H1 (cell line): ENCODE measurements around the gene TMBIM1. TPM values are rescaled to one million over a fixed set of nuclear protein-coding genes. Genes with fewer than 3 reads are reported as not detected.

ENCODE experiments used
- CTCF ChIA-PET: fragments of 300-600 bp; sonication (Branson Sonifier 250); formaldehyde crosslinking; loops from one replicate; lab custom pipeline; 2021; ENCODE audit not compliant: partially characterized antibody; lab: Charles Lee
- POLR2A ChIA-PET: fragments of 300-600 bp; sonication (Branson Sonifier 250); formaldehyde crosslinking; loops from one replicate; lab custom pipeline; 2021; ENCODE audit warnings: inconsistent platforms; ENCODE audit not compliant: partially characterized antibody; lab: Charles Lee
- DNase-seq, 2 experiments: peaks; one replicate each; pipeline versions ENCODE4 v3.0.0 to v3.0.0-alpha.2; 2010 to 2022; ENCODE audit warnings: low spot score in 2 of 2, low read depth in 1 of 2, mixed read lengths in 1 of 2
- FAIRE-seq: peaks from 2 replicates; lab custom pipeline; 2011; peaks lifted over from hg19 to GRCh38; lab: Jason Lieb, UNC
- H2AFZ ChIP-seq: 2 replicates; pipeline ENCODE4 v1.8.1; 2012; ENCODE audit warnings: low read length, inconsistent platforms
- H2AK5ac ChIP-seq: 2 replicates; pipeline ENCODE4 v1.6.1; 2013; ENCODE audit warnings: low read depth, low read length
- H2BK120ac ChIP-seq: replicated peaks from 2 replicates; pipeline ENCODE3; 2013; ENCODE audit warnings: low read depth, low read length, inconsistent platforms
- H2BK12ac ChIP-seq: 2 replicates; pipeline ENCODE4 v1.6.1; 2013; ENCODE audit warnings: low read depth, low read length
- H2BK15ac ChIP-seq: 2 replicates; pipeline ENCODE4 v1.6.1; 2013; ENCODE audit warnings: low read length
- H2BK20ac ChIP-seq: 2 replicates; pipeline ENCODE4 v1.6.1; 2013; ENCODE audit warnings: low read length
- H2BK5ac ChIP-seq: 2 replicates; pipeline ENCODE4 v1.6.1; 2013; ENCODE audit warnings: low read depth, low read length
- H3K14ac ChIP-seq: 2 replicates; pipeline ENCODE4 v1.6.1; 2013; ENCODE audit warnings: inconsistent platforms; ENCODE audit not compliant: insufficient read length
- H3K18ac ChIP-seq: 2 replicates; pipeline ENCODE4 v1.6.1; 2013; ENCODE audit warnings: low read length; ENCODE audit errors: extremely low read depth
- H3K23ac ChIP-seq: 2 replicates; pipeline ENCODE4 v1.6.1; 2013; ENCODE audit warnings: inconsistent platforms; ENCODE audit not compliant: insufficient read length
- H3K23me2 ChIP-seq: 2 replicates; pipeline ENCODE4 v1.6.1; 2013; ENCODE audit warnings: low read depth, low read length
- H3K27ac ChIP-seq: 2 replicates; pipeline ENCODE4 v1.6.1; 2011; ENCODE audit warnings: low read depth, low read length, inconsistent platforms
- H3K27me3 ChIP-seq, 4 experiments: replicated peaks in 1 of 4; 1 replicate in 1 of 4; 2 replicates in 3 of 4; pipeline versions ENCODE4 v1.6.1 to v1.8.1; 2011 to 2013; ENCODE audit warnings: low read length in 3 of 4, mild to moderate bottlenecking in 3 of 4, inconsistent platforms in 2 of 4, mixed read lengths in 2 of 4, moderate library complexity in 1 of 4; ENCODE audit not compliant: control insufficient read depth in 3 of 4, insufficient read depth in 3 of 4; ENCODE audit errors: extremely low read depth in 1 of 4
- H3K36me3 ChIP-seq, 4 experiments: 2 replicates each; pipeline versions ENCODE4 v1.6.1 to v1.8.1; 2011 to 2013; ENCODE audit warnings: mild to moderate bottlenecking in 4 of 4, low read length in 3 of 4, moderate library complexity in 2 of 4, control low read depth in 1 of 4, inconsistent platforms in 1 of 4; ENCODE audit not compliant: insufficient read depth in 4 of 4, control insufficient read depth in 2 of 4
- H3K4ac ChIP-seq: replicated peaks from 2 replicates; pipeline ENCODE3; 2013; ENCODE audit warnings: low read length, low read depth, mixed read lengths, inconsistent platforms; ENCODE audit not compliant: insufficient read length
- H3K4me1 ChIP-seq, 4 experiments: replicated peaks in 1 of 4; 1 replicate in 1 of 4; 2 replicates in 3 of 4; pipeline versions ENCODE4 v1.6.1 to v1.8.1; 2011 to 2013; ENCODE audit warnings: low read length in 3 of 4, inconsistent platforms in 2 of 4, mixed read lengths in 1 of 4; ENCODE audit not compliant: insufficient read depth in 4 of 4, control insufficient read depth in 3 of 4
- H3K4me2 ChIP-seq, 2 experiments: 2 replicates each; pipeline versions ENCODE4 v1.6.1 to v1.8.1; 2011 to 2013; ENCODE audit warnings: low read depth in 2 of 2, low read length in 2 of 2, control low read depth in 1 of 2, inconsistent platforms in 1 of 2, mild to moderate bottlenecking in 1 of 2; ENCODE audit not compliant: insufficient read depth in 1 of 2
- H3K4me3 ChIP-seq, 4 experiments: fragments of 200-600, 300-600 bp in 1 of 4; sonication (generic), shearing (Covaris generic), sonication (Bioruptor Twin) in 1 of 4; 2 replicates each; pipeline versions ENCODE4 v1.5.1 to v1.8.1; 2011 to 2016; ENCODE audit warnings: low read length in 4 of 4, low read depth in 3 of 4, control low read depth in 2 of 4, inconsistent platforms in 2 of 4, mild to moderate bottlenecking in 2 of 4, mixed read lengths in 1 of 4, moderate library complexity in 1 of 4; ENCODE audit not compliant: insufficient read depth in 2 of 4; ENCODE audit errors: extremely low read depth in 1 of 4
- H3K56ac ChIP-seq: replicated peaks from 2 replicates; pipeline ENCODE3; 2013; ENCODE audit warnings: low read depth, mild to moderate bottlenecking, mixed read lengths, low read length, inconsistent platforms; ENCODE audit not compliant: insufficient read length
- H3K79me1 ChIP-seq: 2 replicates; pipeline ENCODE4 v1.6.1; 2013; ENCODE audit warnings: low read depth, low read length, control low read depth
- H3K79me2 ChIP-seq, 2 experiments: 2 replicates each; pipeline versions ENCODE4 v1.6.1 to v1.8.1; 2012 to 2013; ENCODE audit warnings: low read length in 2 of 2, mild to moderate bottlenecking in 2 of 2, inconsistent platforms in 1 of 2; ENCODE audit not compliant: insufficient read depth in 2 of 2, control insufficient read depth in 1 of 2
- H3K9ac ChIP-seq, 4 experiments: replicated peaks in 1 of 4; 1 replicate in 1 of 4; 2 replicates in 3 of 4; pipeline versions ENCODE4 v1.6.1 to v1.8.1; 2011 to 2013; ENCODE audit warnings: low read depth in 3 of 4, low read length in 3 of 4, control low read depth in 2 of 4, mild to moderate bottlenecking in 2 of 4, moderate library complexity in 2 of 4, inconsistent platforms in 1 of 4; ENCODE audit errors: extremely low read depth in 1 of 4
- H3K9me3 ChIP-seq, 2 experiments: 2 replicates each; pipeline versions ENCODE4 v1.6.1 to v1.8.1; 2012 to 2013; ENCODE audit warnings: mild to moderate bottlenecking in 2 of 2, moderate library complexity in 2 of 2, control low read depth in 1 of 2, inconsistent platforms in 1 of 2, low read depth in 1 of 2, low read length in 1 of 2, mixed read lengths in 1 of 2; ENCODE audit not compliant: insufficient read depth in 2 of 2
- H4K20me1 ChIP-seq, 2 experiments: replicated peaks in 1 of 2; 2 replicates each; pipeline versions ENCODE3 to v1.8.1; 2011 to 2013; ENCODE audit warnings: inconsistent platforms in 2 of 2, low read length in 2 of 2, mild to moderate bottlenecking in 1 of 2; ENCODE audit not compliant: insufficient read depth in 2 of 2, control insufficient read depth in 1 of 2
- H4K5ac ChIP-seq: 2 replicates; pipeline ENCODE4 v1.6.1; 2013; ENCODE audit warnings: low read length, low read depth, mixed read lengths, inconsistent platforms; ENCODE audit not compliant: insufficient read length
- H4K8ac ChIP-seq: 2 replicates; pipeline ENCODE4 v1.8.0; 2013; ENCODE audit warnings: mild to moderate bottlenecking, moderate library complexity, low read length, inconsistent platforms; ENCODE audit not compliant: insufficient read depth; ENCODE audit errors: extremely low read depth
- H4K91ac ChIP-seq: replicated peaks from 2 replicates; pipeline ENCODE3; 2013; ENCODE audit warnings: low read length, mixed read lengths, inconsistent platforms; ENCODE audit not compliant: insufficient read length
- EGR1 ChIP-seq: IDR thresholded peaks from 2 replicates; pipeline ENCODE4 v1.6.1; 2011; ENCODE audit warnings: low read depth, low read length, borderline replicate concordance
- WGBS, 2 experiments: shearing (Covaris generic) in 1 of 2; methylation state at CpG; one replicate each; pipeline versions ENCODE4 v1.1.6 to v1.1.7; 2013 to 2015; ENCODE audit warnings: low lambda C conversion rate in 2 of 2, mixed read lengths in 2 of 2, inconsistent platforms in 1 of 2, low coverage in 1 of 2, missing lambda C conversion rate in 1 of 2; ENCODE audit not compliant: insufficient replicate concordance in 2 of 2, insufficient coverage in 1 of 2, insufficient read length in 1 of 2; ENCODE audit errors: extremely low coverage in 1 of 2, missing lambda C conversion rate in 1 of 2; 5-methylcytosine and 5-hydroxymethylcytosine counted together
- polyA plus RNA-seq, 7 experiments: library from polyadenylated mRNA; depleted of rRNA in 3 of 7; stranded (reverse) in 5 of 7; unstranded in 2 of 7; fragments of >200 nt in 5 of 7; fragments of 200-250 nt in 2 of 7; gene quantifications; 1 replicate in 5 of 7; 2 replicates in 1 of 7; 4 replicates in 1 of 7; pipeline versions ENCODE4 v1.2.1 to v1.2.3, GENCODE V29; 2011 to 2013; ENCODE audit warnings: missing spikeins in 2 of 7, mixed read lengths in 2 of 7
- total RNA-seq: library from RNA; stranded (reverse); fragmentation: NEBNext Ultra II Directional; extraction: Animal tissue kit (Norgen Biotek cat#: 25700); gene quantifications from 2 replicates; pipeline ENCODE4 v1.2.1, GENCODE V29; 2021

The TMBIM1 gene
- total and polyA plus RNA-seq, 2 of the 8 experiments (the other 6 are each of a cell fraction or from before 2014, with no cell fraction given), result 22.1 to 36.8 TPM

DNA sequence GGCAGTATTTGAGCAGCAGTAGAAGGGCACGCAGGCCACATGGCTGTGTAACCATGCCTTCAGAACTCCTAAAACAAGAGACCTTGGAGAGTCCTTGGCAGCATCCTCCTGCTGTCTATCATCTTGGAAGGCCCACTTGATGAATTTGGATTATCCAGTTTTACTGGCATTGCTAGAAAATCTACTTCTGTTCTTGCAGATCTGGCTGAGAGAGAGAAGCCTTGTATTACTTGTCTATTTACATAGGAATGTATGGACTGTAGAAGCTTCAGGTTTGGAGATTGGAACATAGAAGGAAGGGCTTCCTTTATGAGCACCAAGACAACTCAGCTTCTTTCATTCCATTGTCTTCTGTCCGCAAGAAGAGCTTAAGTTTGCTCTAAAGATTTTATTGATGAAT, 47.6 kb downstream of the TMBIM1 start:
- H3K4me1 ChIP-seq, result no peaks in the 10 kb centered on the region

More for the DNA sequence above, 47.6 kb downstream of the TMBIM1 start:
- no peaks in the 10 kb centered on the region for H3K9me3 ChIP-seq
- H3K79me1 ChIP-seq, result no peaks in the 10 kb centered on the region
- H2BK15ac ChIP-seq, result no peak overlapping the region
- H3K79me2 ChIP-seq, result no peaks in the 10 kb centered on the region
- no peak overlapping the region for H4K5ac ChIP-seq
- H2AFZ ChIP-seq, result no peak overlapping the region
- ChIA-PET CTCF (interaction anchor here (0.6 to 5.8 kb wide), 5 partner anchors 13 to 221 kb away, joined by 3 to 25 read pairs (median 6); no protein-coding TSS in a partner anchor), POLR2A (interaction anchor here (0.8 to 1.2 kb wide), 4 partner anchors 8 to 23 kb away, joined by 3 read pairs; no protein-coding TSS in a partner anchor)
- no peak overlapping the region for H2BK20ac ChIP-seq
- no peaks in the 10 kb centered on the region for H3K23me2 ChIP-seq
- no peaks in the 10 kb centered on the region for H3K27me3 ChIP-seq
- H3K14ac ChIP-seq, result no peak overlapping the region
- H3K18ac ChIP-seq, result no peak overlapping the region
- DNase-seq, result no peak
- FAIRE-seq, result no peak
- WGBS, 2 experiments, result 100% methylated on average over 2 of the region's 2 CpGs; no CpG with 5 or more reads in 1 of the 2 experiments
- H3K23ac ChIP-seq, result no peak overlapping the region
- H3K56ac ChIP-seq, result no peak overlapping the region
- no peak overlapping the region for H3K27ac ChIP-seq
- TF ChIP-seq EGR1, result no peak
- H2BK12ac ChIP-seq, result no peak overlapping the region
- H2AK5ac ChIP-seq, result no peak overlapping the region
- H3K4ac ChIP-seq, result no peak overlapping the region
- no peak overlapping the region for H3K9ac ChIP-seq
- peaks cover 36 to 82% (median 63%) of the 10 kb centered on the region in 4 experiments for H3K36me3 ChIP-seq
- no peak overlapping the region for H3K4me2 ChIP-seq
- no peak overlapping the region for H2BK120ac ChIP-seq
- H4K20me1 ChIP-seq, result no peaks in the 10 kb centered on the region
- no peak overlapping the region for H4K8ac ChIP-seq
- no peak overlapping the region for H4K91ac ChIP-seq
- no peak overlapping the region for H3K4me3 ChIP-seq
- no peak overlapping the region for H2BK5ac ChIP-seq
